Hepatocyte (in vitro differentiated cells): ENCODE measurements around the gene CLDN5. TPM values are rescaled to one million over a fixed set of nuclear protein-coding genes. Genes with fewer than 3 reads are reported as not detected.

Source experiments
- DNase-seq: peaks from one replicate; pipeline ENCODE4 v3.0.0-alpha.2; 2016; ENCODE audit warnings: low spot score
- H2AFZ ChIP-seq: fragments of 200-600 bp; sonication (generic); 2 replicates; pipeline ENCODE4 v1.6.0; 2016; ENCODE audit warnings: antibody characterized with exemption, mild to moderate bottlenecking
- H3K27ac ChIP-seq: fragments of 200-600 bp; sonication (generic); 2 replicates; pipeline ENCODE4 v1.5.1; 2016; ENCODE audit warnings: mild to moderate bottlenecking
- H3K27me3 ChIP-seq: fragments of 200-600 bp; sonication (generic); 2 replicates; pipeline ENCODE4 v1.6.1; 2016
- H3K36me3 ChIP-seq: fragments of 200-600 bp; sonication (generic); replicated peaks from 2 replicates; pipeline ENCODE4 v1.5.1; 2016; ENCODE audit warnings: low read depth; ENCODE audit not compliant: insufficient read depth
- H3K4me1 ChIP-seq: fragments of 200-600 bp; sonication (generic); 2 replicates; pipeline ENCODE4 v1.5.1; 2016; ENCODE audit warnings: mild to moderate bottlenecking, moderate library complexity; ENCODE audit not compliant: insufficient read depth
- H3K4me2 ChIP-seq: fragments of 200-600 bp; sonication (generic); 2 replicates; pipeline ENCODE4 v1.6.0; 2016
- H3K4me3 ChIP-seq: fragments of 200-600 bp; sonication (generic); 2 replicates; pipeline ENCODE4 v1.5.1; 2016; ENCODE audit warnings: mild to moderate bottlenecking
- H3K79me2 ChIP-seq: fragments of 200-600 bp; sonication (generic); 2 replicates; pipeline ENCODE4 v1.6.0; 2017; ENCODE audit warnings: mild to moderate bottlenecking
- H3K9me2 ChIP-seq: fragments of 200-600 bp; sonication (generic); replicated peaks from 2 replicates; pipeline ENCODE4 v1.6.0; 2017; ENCODE audit warnings: mild to moderate bottlenecking; ENCODE audit not compliant: insufficient read depth
- H3K9me3 ChIP-seq: fragments of 200-600 bp; sonication (generic); 2 replicates; pipeline ENCODE4 v1.5.1; 2016; ENCODE audit warnings: low read depth, mild to moderate bottlenecking
- H4K20me1 ChIP-seq: fragments of 200-600 bp; sonication (generic); 2 replicates; pipeline ENCODE4 v1.6.0; 2016; ENCODE audit warnings: mild to moderate bottlenecking; ENCODE audit not compliant: insufficient read depth, poor library complexity, severe bottlenecking
- EZH2 ChIP-seq: fragments of 200-600 bp; sonication (generic); IDR thresholded peaks from 2 replicates; pipeline ENCODE4 v1.6.1; 2016; ENCODE audit warnings: antibody characterized with exemption, mild to moderate bottlenecking, borderline replicate concordance
- EZH2phosphoT487 ChIP-seq: fragments of 200-600 bp; sonication (generic); IDR thresholded peaks from one replicate; pipeline ENCODE4 v1.6.1; 2018; ENCODE audit warnings: antibody characterized with exemption, mild to moderate bottlenecking, low read depth, moderate library complexity; ENCODE audit not compliant: unreplicated experiment, severe bottlenecking
- WGBS: methylation state at CpG from one replicate; pipeline ENCODE4 v1.1.6; 2016; ENCODE audit warnings: low lambda C conversion rate; ENCODE audit errors: missing lambda C conversion rate; 5-methylcytosine and 5-hydroxymethylcytosine counted together
- polyA plus RNA-seq: library from polyadenylated mRNA; unstranded; fragments of >200 nt; fragmentation: Nextera tagmentation; extraction: Ambion mirVana; gene quantifications from 2 replicates; pipeline ENCODE4 v1.2.1, GENCODE V29; 2016
- total RNA-seq: library from RNA; depleted of rRNA; stranded (reverse); fragments of >200 nt; gene quantifications from 2 replicates; pipeline ENCODE4 v1.2.3, GENCODE V29; 2014
- TF ChIP-seq, protein P1 (sequence below): fragments of 200-600 bp; sonication (generic); IDR thresholded peaks from 2 replicates; pipeline ENCODE4 v1.5.1; 2016; ENCODE audit warnings: antibody characterized with exemption, mild to moderate bottlenecking; ENCODE audit not compliant: poor library complexity

Gene CLDN5
- total and polyA plus RNA-seq, 2 experiments from 2014 or later = 4.9 to 9.9 TPM

GRCh38 chr22:19479355-19480172 is 44.6 kb downstream of the CLDN5 start, which contains the start of gene CDC45:
CDC45 (plus strand) TSS chr22:19479920; CDS start chr22:19479969, 49 bp downstream.
- Histone ChIP-seq H3K4me1 (no peaks in the 10 kb centered on the region), H3K9me2 (no peaks in the 10 kb centered on the region), H2AFZ (peak within 1 kb of the TSS; percentile 41), H3K36me3 (no peaks in the 10 kb centered on the region), H3K79me2 (peaks cover 45% of the 10 kb centered on the region), H3K4me3 (peak within 1 kb of the TSS; percentile 15), H4K20me1 (peaks cover 17% of the 10 kb centered on the region), H3K4me2 (peak within 1 kb of the TSS; percentile 81), H3K27ac (peak within 1 kb of the TSS; percentile 94), H3K27me3 (no peaks in the 10 kb centered on the region), H3K9me3 (no peaks in the 10 kb centered on the region)
- no peak for TF ChIP-seq EZH2
- TF ChIP-seq, protein P1, sequence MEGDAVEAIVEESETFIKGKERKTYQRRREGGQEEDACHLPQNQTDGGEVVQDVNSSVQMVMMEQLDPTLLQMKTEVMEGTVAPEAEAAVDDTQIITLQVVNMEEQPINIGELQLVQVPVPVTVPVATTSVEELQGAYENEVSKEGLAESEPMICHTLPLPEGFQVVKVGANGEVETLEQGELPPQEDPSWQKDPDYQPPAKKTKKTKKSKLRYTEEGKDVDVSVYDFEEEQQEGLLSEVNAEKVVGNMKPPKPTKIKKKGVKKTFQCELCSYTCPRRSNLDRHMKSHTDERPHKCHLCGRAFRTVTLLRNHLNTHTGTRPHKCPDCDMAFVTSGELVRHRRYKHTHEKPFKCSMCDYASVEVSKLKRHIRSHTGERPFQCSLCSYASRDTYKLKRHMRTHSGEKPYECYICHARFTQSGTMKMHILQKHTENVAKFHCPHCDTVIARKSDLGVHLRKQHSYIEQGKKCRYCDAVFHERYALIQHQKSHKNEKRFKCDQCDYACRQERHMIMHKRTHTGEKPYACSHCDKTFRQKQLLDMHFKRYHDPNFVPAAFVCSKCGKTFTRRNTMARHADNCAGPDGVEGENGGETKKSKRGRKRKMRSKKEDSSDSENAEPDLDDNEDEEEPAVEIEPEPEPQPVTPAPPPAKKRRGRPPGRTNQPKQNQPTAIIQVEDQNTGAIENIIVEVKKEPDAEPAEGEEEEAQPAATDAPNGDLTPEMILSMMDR = no peak
- no peak for TF ChIP-seq EZH2phosphoT487
- WGBS = under 1% methylated on average over 41 of the region's 50 CpGs
- peak; percentile 97 for DNase-seq

DNA sequence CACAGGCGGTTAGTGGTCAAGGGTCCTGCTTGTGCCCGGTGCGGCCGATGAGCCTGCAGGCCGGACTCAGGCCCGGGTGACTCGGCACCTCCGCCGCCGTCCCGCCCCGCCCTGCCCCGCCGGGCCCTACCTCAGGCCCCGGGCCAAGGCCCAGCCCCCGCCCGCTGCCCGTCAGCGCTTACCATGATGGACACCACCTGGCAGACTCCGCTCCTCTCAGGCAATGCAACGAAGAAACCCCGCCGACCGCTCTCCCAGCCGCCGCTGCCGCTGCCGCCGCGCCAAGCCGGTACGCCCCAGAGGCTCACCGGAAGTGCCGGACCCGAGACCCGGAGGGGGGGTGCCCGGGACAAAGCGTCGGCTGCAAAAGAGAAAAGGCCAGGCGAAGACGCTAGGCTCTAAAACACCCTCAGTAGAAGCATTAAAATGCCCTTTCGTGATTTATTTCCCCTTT is 45.3 kb downstream of the CLDN5 start, which contains the start of gene UFD1:
Gene UFD1, minus strand, starts transcription at position 293 of the 454 bp plus-strand sequence. Its CDS starts 108 bp downstream, at position 185.
- WGBS = 2% methylated on average over 27 of the region's 42 CpGs

GRCh38 chr22:19478045-19478900 is 45.9 kb downstream of the CLDN5 start:
- H4K20me1 ChIP-seq = peaks cover 17% of the 10 kb centered on the region
- peak overlapping the region; percentile 15 for H3K4me3 ChIP-seq
- TF ChIP-seq EZH2 = no peak
- no peak for TF ChIP-seq EZH2phosphoT487
- TF ChIP-seq, protein P1 = no peak
- peak; percentile 17 for DNase-seq
- H3K27ac ChIP-seq = peak overlapping the region; percentile 94
- WGBS = 3% methylated on average over 31 of the region's 31 CpGs
- H3K36me3 ChIP-seq = no peaks in the 10 kb centered on the region
- H3K4me2 ChIP-seq = peak overlapping the region; percentile 74
- no peaks in the 10 kb centered on the region for H3K27me3 ChIP-seq
- no peaks in the 10 kb centered on the region for H3K9me3 ChIP-seq
- H3K9me2 ChIP-seq = no peaks in the 10 kb centered on the region
- peaks cover 56% of the 10 kb centered on the region for H3K79me2 ChIP-seq
- H2AFZ ChIP-seq = peak overlapping the region; percentile 41
- H3K4me1 ChIP-seq = no peaks in the 10 kb centered on the region

More for the DNA sequence above, 45.3 kb downstream of the CLDN5 start, which contains the start of gene UFD1:
- H3K36me3 ChIP-seq = no peaks in the 10 kb centered on the region
- peak within 1 kb of the TSS; percentile 94 for H3K27ac ChIP-seq
- TF ChIP-seq, protein P1 = no peak
- TF ChIP-seq EZH2 (no peak), EZH2phosphoT487 (no peak)
- DNase-seq = peak; percentile 93
- H3K4me1 ChIP-seq = no peaks in the 10 kb centered on the region
- H3K27me3 ChIP-seq = no peaks in the 10 kb centered on the region
- H3K79me2 ChIP-seq = peaks cover 51% of the 10 kb centered on the region
- peak within 1 kb of the TSS; percentile 41 for H2AFZ ChIP-seq
- H4K20me1 ChIP-seq = peaks cover 17% of the 10 kb centered on the region
- peak within 1 kb of the TSS; percentile 15 for H3K4me3 ChIP-seq
- no peaks in the 10 kb centered on the region for H3K9me2 ChIP-seq
- H3K9me3 ChIP-seq = no peaks in the 10 kb centered on the region
- peak within 1 kb of the TSS; percentile 81 for H3K4me2 ChIP-seq
